Measurements from ENCODE around the gene NDC1.

DNA sequence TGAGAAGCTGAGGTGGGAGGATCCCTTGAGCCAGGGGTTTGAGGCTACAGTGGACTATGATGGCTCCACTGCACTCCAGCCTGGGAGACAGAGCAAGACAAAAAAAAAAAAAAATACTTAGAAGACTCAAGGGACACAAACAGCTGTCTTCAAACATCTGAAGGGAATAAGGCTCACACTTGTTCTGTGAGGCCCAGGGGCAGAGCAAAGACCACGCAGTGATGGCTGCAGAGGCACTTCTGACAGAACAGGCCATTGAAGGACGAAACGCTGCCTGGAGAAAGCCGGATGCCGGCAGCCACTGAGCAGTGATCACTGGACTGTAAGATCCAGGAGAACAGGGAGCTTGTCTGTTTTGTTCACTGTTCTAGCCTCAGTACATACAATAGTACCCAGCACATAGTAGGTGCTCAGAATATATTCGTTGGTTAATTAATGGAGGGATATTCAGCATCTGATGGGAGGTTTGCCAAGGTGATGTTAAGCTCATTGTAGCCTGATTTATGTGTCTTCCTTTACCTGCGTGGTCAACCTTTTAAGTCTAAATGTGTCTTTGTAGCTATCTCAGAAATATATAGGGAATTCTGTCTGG lies 12.1 kb upstream of the NDC1 start:
- TF ChIP-seq POLR2A (IDR thresholded peaks at IDR 0.05) (no peak), CTCF (IDR thresholded peaks at IDR 0.05 in 8 of 11, conservative IDR thresholded peaks at IDR 0.05 in 3 of 11) (no peak), POLR2AphosphoS5 (IDR thresholded peaks at IDR 0.05) (no peak)

Measured in spleen (tissue), 7 donors.